ENCODE measurements around the gene GAB4. TPM values are rescaled to one million over a fixed set of nuclear protein-coding genes. Genes with fewer than 3 reads are reported as not detected.
"Not testable (repeated sequence)": the region's sequence is repeated elsewhere in the genome, so short reads cannot be mapped to it uniquely, and the experiment has no call there.

GAB4 gene
- total RNA-seq, 1 donor from 2014 or later: not detected

- intact Hi-C loops (cut with micrococcal nuclease): no loop called here
Measured at GRCh38 chr22:16915701-16916100, 92.3 kb downstream of the GAB4 start.

GRCh38 chr22:16914911-16915310, 93.1 kb downstream of the GAB4 start:
- intact Hi-C loops (cut with micrococcal nuclease): not testable (repeated sequence)

- intact Hi-C loops (cut with micrococcal nuclease): no loop called here
Measured at GRCh38 chr22:16914006-16914405, 94.0 kb downstream of the GAB4 start.

- intact Hi-C loops (cut with micrococcal nuclease): no loop called here
Measured at GRCh38 chr22:16912281-16912680, 95.7 kb downstream of the GAB4 start.

Other genes with a start within 250 kb of the GAB4 start
- not detected in 2 replicates for gene XKR3, start 182.8 kb downstream of the GAB4 start, total RNA-seq
- gene IL17RA, start 76.8 kb upstream of the GAB4 start, total RNA-seq: 76.1 and 78.3 TPM in 2 replicates
- gene TMEM121B, start 113.1 kb upstream of the GAB4 start, total RNA-seq: 0.24 and 0.27 TPM in 2 replicates
- gene HDHD5, start 151.1 kb upstream of the GAB4 start, total RNA-seq: 31.7 and 34.1 TPM in 2 replicates
- gene ADA2, start 211.2 kb upstream of the GAB4 start, total RNA-seq: 67.6 and 72.2 TPM in 2 replicates

Data from T-helper 1 cell treated with Interleukin-12 subunit alpha and Interleukin-12 subunit beta and Interleukin-4 antibody, amounts not matched to agents 30 ng/mL and 1 ng/mL, for 36 hours (primary cell).